ENCODE data around the gene GLYR1.

The GLYR1 gene

DNA sequence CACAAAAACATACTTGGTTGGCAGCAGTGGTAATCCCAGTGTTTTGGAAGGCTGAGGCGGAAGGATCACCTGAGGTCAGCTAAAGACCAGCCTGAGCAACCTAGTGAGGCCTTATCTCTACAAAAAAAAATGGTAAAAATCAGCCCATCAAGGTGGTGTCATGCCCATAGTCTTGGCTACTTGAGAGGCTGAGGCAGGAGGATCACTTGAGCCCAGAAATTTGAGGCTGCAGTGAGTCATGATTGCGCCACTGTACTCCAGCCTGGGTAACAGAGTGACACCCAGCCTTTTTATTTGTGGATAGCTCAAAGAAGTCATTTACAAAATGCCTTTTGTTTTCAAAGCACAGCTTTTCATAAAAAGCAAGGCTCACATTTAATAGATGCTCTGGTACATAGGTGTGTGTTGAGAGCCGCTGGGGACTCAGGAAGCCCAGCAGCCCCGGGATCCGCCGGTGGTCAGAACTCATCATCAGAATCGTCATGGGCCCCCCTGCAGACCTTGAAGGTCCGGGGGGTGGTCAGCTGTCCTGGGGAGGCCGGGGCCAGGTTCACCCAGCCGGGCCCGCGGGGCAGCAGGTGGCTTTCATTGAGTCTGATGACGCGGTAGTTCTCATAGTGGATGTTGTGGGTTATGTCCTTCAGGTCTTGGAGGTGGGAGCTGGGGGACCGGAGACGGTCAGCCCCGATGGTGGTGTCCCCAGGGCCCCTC lies 69.6 kb downstream of the GLYR1 start:
- no peak overlapping the region for H3K27ac Mint-ChIP-seq
- H3K9me3 Mint-ChIP-seq: no peaks in the 10 kb centered on the region
- no peak overlapping the region for H3K4me3 Mint-ChIP-seq
- H3K4me1 Mint-ChIP-seq: no peaks in the 10 kb centered on the region
- DNase-seq (no peak), ATAC-seq (no peak)
- H3K27me3 Mint-ChIP-seq: no peaks in the 10 kb centered on the region

DNA sequence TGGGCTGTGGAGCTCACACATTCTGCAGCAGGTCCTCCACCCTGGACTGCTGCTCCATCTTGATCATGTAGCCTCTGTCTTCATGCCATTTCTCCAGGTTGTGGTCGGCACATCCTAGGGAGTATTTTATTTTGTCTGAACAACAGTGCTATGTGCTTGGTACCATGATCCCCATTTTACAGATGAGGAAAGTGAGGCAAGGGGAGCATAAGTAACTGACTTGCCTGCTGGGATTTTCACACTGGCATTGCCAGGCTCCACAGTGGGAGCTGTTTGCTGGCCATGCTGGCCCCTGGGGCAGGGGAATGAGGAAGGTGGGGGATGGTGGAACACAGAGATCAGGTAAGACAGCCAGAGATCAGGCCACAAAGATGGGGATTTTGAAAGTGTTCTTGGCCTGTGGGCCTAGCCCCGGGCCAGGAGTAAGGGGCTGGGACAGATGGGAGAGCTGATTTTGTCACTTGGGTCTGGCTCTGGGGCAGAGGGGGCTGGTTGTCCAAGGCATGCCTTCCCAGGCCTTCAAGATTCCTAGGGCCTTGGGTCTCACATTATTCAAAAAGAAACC lies 70.9 kb downstream of the GLYR1 start:
- Mint-ChIP-seq H3K27ac (no peak overlapping the region), H3K9me3 (no peaks in the 10 kb centered on the region), H3K4me3 (no peak overlapping the region), H3K27me3 (no peaks in the 10 kb centered on the region), H3K4me1 (no peaks in the 10 kb centered on the region)
- ATAC-seq (no peak), DNase-seq (no peak)

DNA sequence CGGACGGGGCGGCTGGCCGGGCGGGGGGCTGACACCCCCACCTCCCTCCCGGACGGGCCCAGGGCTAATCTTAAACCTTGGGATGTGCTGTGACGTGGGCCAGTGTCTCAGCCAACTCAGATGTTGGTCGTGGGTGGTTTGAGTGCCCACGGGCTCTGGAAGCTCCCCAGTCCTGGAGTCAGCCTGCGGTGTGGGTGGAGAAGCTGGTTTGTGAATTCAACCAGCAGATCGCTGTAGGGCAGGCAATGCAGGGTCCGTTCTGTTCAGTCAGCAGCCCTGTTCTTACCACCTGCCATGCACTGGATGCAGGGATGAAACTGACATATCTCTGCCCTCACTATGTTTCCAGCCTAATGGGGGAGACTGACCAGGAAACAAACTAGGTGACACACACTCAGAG lies 72.1 kb downstream of the GLYR1 start:
- no peak overlapping the region for H3K27ac Mint-ChIP-seq
- DNase-seq (no peak), ATAC-seq (peak; percentile 43)
- H3K27me3 Mint-ChIP-seq: no peaks in the 10 kb centered on the region
- no peak overlapping the region for H3K4me3 Mint-ChIP-seq
- H3K4me1 Mint-ChIP-seq: no peaks in the 10 kb centered on the region
- H3K9me3 Mint-ChIP-seq: no peaks in the 10 kb centered on the region

DNA sequence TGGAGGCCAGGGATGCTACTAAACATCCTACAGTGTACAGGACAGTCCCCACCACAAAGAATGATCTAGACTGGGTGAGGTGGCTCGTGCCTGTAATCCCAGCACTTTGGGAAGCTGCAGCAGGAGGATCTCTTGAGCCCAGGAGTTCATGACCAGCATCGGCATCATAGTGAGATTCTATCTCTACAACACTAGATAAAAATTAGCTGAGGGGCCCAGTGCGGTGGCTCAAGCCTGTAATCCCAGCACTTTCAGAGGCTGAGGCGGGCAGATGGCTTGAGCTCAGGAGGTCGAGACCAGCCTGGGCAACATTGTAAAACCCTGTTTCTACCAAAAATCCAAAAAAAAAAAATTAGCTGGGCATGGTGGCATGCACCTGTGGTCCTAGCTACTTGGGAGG lies 74.7 kb downstream of the GLYR1 start:
- Mint-ChIP-seq H3K9me3 (no peaks in the 10 kb centered on the region), H3K27ac (no peak overlapping the region), H3K4me3 (no peak overlapping the region), H3K27me3 (no peaks in the 10 kb centered on the region), H3K4me1 (peaks cover 22% of the 10 kb centered on the region)
- ATAC-seq: no peak
- no peak for DNase-seq

DNA sequence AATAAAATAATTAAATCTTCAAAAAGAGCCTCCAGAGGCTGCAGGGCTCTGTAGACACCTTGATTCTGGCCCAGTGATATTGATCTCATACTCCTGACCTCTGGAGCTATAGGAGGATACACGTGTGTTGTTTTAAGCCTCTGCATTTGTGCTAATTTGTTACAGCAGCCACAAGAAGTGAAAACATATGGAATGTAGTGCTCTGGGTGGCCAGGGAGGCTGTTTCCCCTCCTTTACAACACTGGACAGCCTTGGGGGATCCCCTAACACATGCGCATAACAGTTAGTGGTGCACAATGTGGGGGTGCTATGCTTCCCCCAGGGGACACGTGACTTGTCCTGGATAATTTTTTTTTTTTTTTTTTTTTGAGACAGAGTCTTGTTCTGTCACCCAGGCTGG lies 75.4 kb downstream of the GLYR1 start:
- DNase-seq (no peak), ATAC-seq (no peak)
- Mint-ChIP-seq H3K4me1 (peaks cover 24% of the 10 kb centered on the region), H3K9me3 (no peaks in the 10 kb centered on the region), H3K27ac (no peak overlapping the region), H3K27me3 (no peaks in the 10 kb centered on the region), H3K4me3 (no peak overlapping the region)

DNA sequence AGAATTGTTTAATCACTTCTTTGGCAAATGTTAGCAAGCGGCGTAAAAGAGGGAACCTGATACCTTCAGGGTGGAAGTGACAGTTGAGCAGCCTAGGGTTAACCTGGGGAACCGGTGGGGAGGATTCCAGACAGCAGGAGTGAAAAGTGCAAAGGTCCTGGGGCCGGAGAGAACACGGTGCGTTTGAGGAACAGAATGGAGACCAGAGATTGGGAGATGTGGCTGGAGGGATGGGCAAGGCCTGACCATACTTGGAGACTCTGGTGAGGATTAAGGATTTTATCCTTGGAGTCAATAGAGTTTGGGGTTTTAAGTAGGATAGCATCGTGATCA lies 77.8 kb downstream of the GLYR1 start:
- Mint-ChIP-seq H3K9me3 (no peaks in the 10 kb centered on the region), H3K27me3 (no peaks in the 10 kb centered on the region), H3K4me3 (peak overlapping the region in 1 of 2 donors; percentile 94), H3K27ac (no peak overlapping the region), H3K4me1 (peaks cover 37% of the 10 kb centered on the region)
- no peak for DNase-seq
- no peak for ATAC-seq

DNA sequence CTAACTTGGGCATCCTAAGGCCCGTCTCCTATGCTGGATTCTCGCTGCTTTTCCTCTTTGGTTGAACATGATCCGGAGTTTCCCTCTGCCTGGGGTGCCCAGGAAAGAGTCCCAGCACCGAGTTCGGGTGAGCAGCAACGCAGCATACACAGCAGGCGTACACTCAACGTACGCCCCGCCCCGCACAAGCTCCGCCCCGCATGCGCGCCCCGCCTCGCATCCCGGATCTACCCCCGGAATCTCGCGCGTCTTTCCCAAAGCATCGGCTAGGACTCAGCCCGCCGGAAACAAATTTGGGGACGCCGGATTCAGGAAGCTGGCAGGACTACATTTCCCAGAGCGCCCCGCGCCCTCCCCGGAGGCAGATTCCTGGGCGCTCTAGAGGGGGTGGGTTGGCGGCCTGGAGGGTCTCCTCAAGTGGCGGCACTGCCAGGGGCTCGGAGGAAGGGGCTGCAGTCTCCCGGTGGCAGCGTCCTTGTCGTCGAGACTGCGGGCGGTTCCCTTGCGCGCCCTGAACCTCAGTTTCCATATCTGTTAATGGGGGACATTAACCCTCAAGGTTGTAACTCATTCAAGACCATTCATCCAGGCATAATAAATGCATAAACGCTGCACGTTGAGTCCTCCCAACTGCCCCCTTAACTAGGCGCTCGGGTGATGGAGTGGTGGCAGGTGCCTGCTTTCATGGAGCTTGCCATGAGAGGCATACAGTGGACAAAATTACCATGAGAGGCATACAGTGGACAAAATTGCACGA lies 78.4 kb downstream of the GLYR1 start:
- ATAC-seq (peak; percentile 80), DNase-seq (peak; percentile 70 to 88)
- H3K27ac Mint-ChIP-seq: peak overlapping the region; percentile 88 to 95
- peak overlapping the region; percentile 89 to 94 for H3K4me3 Mint-ChIP-seq
- H3K27me3 Mint-ChIP-seq: no peaks in the 10 kb centered on the region
- H3K4me1 Mint-ChIP-seq: peaks cover 37% of the 10 kb centered on the region
- H3K9me3 Mint-ChIP-seq: no peaks in the 10 kb centered on the region

DNA sequence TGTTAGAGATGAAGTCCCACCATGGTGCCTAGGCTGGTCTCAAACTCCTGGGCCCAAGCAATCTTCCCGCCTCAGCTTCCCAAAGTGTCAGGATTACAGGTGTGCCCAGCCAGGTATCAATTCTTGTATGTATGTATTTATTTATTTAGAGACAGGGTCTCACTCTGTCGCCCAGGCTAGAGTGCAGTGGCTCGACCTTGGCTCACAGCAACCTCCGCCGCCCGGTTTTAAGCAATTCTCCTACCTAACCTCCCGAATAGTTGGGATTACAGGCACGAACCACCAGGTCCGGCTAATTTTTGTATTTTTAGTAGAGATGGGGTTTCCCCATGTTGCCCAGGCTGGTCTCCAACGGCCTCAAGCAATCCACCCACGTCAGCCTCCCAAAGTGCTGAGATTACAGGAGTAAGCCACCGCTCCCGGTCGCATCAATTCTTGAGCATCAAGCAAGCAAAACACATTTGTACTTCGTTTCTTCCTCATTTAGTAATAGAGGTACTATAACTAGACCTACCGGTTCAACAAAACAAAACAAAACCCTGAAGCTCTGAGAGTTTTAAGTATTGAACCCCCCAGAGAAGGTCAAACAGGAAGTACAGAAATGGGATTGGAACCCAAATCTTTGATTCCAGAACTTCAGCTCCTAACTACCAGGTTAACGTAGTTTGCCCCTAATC lies 79.1 kb downstream of the GLYR1 start:
- Mint-ChIP-seq H3K4me3 (peak overlapping the region; percentile 89 to 94), H3K27ac (peak overlapping the region in 1 of 2 donors; percentile 88), H3K27me3 (no peaks in the 10 kb centered on the region), H3K9me3 (no peaks in the 10 kb centered on the region), H3K4me1 (peaks cover 37% of the 10 kb centered on the region)
- DNase-seq (no peak), ATAC-seq (no peak)

DNA sequence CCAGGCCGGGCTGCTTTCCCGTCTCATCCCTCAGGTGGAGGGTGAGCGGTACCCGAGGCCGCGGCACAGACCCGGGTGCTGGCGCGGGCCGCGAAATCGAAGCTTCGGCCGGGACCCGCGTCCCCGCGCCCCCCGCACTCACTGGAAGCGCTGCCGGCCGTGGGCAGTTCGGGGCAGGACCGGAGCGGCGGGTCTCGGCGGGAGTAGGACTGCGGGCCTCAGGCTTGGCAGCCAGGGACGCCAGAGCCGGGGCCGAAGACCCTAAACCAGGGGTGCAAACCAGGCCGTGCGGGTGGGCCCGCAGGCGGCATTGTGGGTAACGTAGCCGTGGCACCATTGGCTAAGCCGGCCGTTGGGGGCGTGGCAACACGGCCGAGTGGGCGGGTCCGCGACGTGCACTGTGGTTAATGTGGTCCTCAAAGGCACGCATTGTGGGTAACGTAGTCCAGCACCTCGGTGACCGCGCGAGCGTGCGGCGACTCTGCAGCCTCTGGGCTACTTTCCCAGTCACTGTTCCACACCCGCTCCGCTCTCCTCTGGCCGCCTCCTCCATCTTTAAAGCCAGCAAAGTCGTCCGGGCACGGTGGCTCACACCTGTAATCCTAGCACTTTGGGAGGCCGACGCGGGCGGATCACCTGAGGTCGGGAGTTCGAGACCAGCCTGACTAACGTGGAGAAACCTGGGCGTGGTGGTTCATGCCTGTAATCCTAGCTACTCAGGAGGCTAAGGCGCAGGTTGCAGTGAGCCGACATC lies 80.0 kb downstream of the GLYR1 start, which contains the start of gene ZNF500:
Gene ZNF500, minus strand, starts transcription at position 288 of the 754 bp plus-strand sequence. CDS start 1,184 bp downstream, outside the sequence.
- DNase-seq (peak; percentile 91 to 94), ATAC-seq (peak; percentile 91)
- H3K4me1 Mint-ChIP-seq: peaks cover 37% of the 10 kb centered on the region
- H3K9me3 Mint-ChIP-seq: no peaks in the 10 kb centered on the region
- H3K4me3 Mint-ChIP-seq: peak within 1 kb of the TSS; percentile 90 to 94
- no peaks in the 10 kb centered on the region for H3K27me3 Mint-ChIP-seq
- H3K27ac Mint-ChIP-seq: peak within 1 kb of the TSS; percentile 85 to 88

DNA sequence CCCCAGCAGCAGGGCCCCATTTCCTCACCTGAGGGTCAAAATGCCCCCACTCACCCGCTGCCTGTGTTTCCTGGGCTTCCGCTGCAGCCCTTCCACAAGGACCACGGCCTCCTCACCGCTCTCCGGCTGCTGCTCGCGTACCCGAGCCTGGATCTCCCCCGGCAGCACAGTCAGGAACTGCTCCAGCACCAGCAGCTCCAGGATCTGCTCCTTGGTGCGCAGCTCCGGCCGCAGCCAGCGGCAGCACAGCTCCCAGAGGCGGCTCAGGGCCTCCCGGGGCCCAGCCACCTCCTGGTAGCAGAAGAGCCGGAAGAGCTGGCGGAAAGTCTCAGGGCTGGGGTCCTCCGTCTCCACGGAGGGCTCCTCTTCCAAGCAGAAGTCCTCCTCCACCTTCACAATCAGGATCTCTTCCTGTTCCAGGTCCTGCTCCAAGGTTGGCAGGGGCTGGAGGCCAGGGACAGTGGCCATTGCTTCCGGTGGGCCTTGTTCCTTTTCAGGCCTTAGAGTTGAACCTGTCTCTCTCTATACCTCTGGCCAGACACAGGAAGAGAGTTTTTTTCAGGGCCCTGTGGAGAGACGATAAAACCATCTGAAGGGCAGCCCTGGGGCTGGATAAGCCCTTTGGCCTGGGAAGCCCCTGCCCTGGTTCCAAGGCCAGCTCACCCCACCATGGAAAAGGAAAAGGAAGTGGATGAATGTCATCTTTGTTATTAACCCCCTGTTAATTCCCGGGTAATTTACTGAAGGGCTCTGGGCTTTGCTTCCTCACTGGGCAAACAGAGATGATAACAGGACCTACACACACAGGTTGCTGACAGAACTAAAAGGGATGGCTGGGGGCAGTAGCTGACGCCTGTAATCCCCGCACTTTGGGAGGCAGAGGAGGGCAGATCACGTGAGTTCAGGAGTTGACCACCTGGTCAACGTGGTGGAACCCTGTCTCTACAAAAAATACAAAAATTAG lies 81.3 kb downstream of the GLYR1 start:
- H3K9me3 Mint-ChIP-seq: no peaks in the 10 kb centered on the region
- peak overlapping the region; percentile 85 to 87 for H3K27ac Mint-ChIP-seq
- DNase-seq (no peak), ATAC-seq (no peak)
- peak overlapping the region; percentile 88 to 90 for H3K4me3 Mint-ChIP-seq
- peaks cover 37% of the 10 kb centered on the region for H3K4me1 Mint-ChIP-seq
- no peaks in the 10 kb centered on the region for H3K27me3 Mint-ChIP-seq

DNA sequence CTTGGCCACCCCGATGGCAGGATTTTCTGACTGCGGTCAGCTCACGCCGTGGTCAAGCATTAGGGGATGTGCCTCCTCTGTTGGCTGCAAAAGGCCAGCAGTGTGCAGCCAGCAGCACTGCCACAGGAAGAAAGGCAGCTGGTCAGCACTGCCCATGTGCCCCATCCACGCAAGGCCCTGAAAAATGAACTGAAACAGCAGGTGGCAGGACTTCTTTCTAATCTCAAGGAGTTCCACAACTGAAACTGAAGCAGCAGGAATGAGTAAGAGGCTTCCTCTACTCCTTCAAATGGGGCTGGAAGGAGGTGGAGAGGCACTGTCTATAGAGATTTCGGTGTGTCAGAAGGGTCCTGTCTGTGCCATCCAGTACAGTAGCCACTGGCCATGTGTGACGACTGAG lies 83.3 kb downstream of the GLYR1 start:
- Mint-ChIP-seq H3K4me1 (peaks cover 30% of the 10 kb centered on the region), H3K4me3 (no peak overlapping the region), H3K27ac (no peak overlapping the region), H3K9me3 (no peaks in the 10 kb centered on the region), H3K27me3 (no peaks in the 10 kb centered on the region)
- no peak for ATAC-seq
- no peak for DNase-seq

GRCh38 chr16:4762205-4762604 lies 84.9 kb downstream of the GLYR1 start:
- H3K9me3 Mint-ChIP-seq: no peaks in the 10 kb centered on the region
- no peak overlapping the region for H3K4me3 Mint-ChIP-seq
- no peaks in the 10 kb centered on the region for H3K27me3 Mint-ChIP-seq
- H3K27ac Mint-ChIP-seq: peak overlapping the region in 1 of 2 donors; percentile 52
- no peak for DNase-seq
- peaks cover 14% of the 10 kb centered on the region for H3K4me1 Mint-ChIP-seq
- no peak for ATAC-seq

GRCh38 chr16:4760221-4760910 lies 86.7 kb downstream of the GLYR1 start:
- Mint-ChIP-seq H3K27ac (peak overlapping the region; percentile 21 to 67), H3K27me3 (no peaks in the 10 kb centered on the region)

DNA sequence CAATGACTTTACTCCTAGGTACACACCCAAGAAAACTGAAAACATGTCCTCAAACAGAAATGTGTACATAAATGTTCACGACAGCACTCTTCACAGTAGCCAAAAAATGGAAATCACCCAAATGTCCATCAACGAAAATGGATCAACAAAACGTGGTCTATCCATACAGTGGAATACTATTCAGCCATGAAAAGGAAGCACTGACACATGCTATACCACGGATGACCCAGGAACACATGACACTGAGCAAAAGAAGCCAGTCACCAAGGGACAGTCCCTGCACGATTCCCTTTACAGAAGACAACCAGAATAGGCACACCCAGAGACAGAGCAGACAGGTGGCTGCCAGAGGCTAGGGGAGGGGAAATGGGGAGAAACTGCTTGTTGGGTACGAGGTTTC lies 91.4 kb downstream of the GLYR1 start:
- Mint-ChIP-seq H3K4me1 (no peaks in the 10 kb centered on the region), H3K27ac (no peak overlapping the region), H3K9me3 (no peaks in the 10 kb centered on the region), H3K4me3 (no peak overlapping the region), H3K27me3 (no peaks in the 10 kb centered on the region)
- DNase-seq: no peak
- ATAC-seq: no peak

More at GRCh38 chr16:4760221-4760910, 86.7 kb downstream of the GLYR1 start:
- ATAC-seq (no peak), DNase-seq (no peak)
- Mint-ChIP-seq H3K4me3 (no peak overlapping the region), H3K9me3 (no peaks in the 10 kb centered on the region), H3K4me1 (peaks cover 2% of the 10 kb centered on the region)
